ENCODE results near the gene CAPN13.
"Not testable (repeated sequence)": the region's sequence is repeated elsewhere in the genome, so short reads cannot be mapped to it uniquely, and the experiment has no call there.

The CAPN13 gene

DNA sequence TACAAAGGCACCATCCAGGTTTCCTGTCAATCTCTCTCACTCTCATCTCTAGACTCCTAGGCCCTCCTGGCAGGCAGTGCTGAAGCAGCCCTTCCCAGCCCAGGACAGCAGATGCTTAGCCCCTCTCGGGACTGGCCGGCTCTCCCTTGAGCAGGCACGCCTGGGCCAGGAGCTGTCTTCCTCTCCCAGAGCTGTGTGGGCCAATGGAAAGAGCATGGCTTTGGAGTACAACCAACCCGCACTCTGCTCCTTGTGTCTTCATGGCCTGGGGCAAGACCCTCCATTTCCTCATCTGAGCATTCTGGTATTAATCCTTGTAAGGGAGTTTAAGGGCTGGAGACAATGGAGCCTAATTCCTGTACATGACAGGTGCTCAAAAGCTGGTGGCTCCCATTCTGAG, 97.2 kb downstream of the CAPN13 start:
- DNase-seq (ENCODE audit: low read depth, low spot score): no peak
- H3K4me3 ChIP-seq (ENCODE audit: low read length): no peak overlapping the region

DNA sequence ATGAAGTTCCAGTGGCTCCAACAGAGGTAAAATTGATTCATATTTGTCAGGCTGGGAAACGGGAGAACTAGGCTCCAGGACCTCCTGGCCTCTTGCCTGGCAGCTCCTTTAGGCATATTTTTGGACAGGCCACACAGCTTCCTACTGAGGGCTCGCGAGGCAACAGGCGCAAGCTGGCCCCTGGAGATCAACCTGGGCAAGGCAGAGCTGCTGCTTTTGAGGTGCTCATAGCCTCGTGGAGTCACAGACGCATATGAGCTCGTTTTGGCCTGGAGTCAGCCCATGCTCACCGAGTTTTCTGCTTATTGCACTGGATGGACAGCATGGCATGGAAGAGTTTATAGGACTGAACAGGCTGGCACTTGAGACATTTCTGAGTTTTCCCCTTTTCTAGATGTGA, 97.7 kb downstream of the CAPN13 start:
- no peak for DNase-seq (ENCODE audit: low read depth, low spot score)
- H3K4me3 ChIP-seq (ENCODE audit: low read length): no peak overlapping the region

DNA sequence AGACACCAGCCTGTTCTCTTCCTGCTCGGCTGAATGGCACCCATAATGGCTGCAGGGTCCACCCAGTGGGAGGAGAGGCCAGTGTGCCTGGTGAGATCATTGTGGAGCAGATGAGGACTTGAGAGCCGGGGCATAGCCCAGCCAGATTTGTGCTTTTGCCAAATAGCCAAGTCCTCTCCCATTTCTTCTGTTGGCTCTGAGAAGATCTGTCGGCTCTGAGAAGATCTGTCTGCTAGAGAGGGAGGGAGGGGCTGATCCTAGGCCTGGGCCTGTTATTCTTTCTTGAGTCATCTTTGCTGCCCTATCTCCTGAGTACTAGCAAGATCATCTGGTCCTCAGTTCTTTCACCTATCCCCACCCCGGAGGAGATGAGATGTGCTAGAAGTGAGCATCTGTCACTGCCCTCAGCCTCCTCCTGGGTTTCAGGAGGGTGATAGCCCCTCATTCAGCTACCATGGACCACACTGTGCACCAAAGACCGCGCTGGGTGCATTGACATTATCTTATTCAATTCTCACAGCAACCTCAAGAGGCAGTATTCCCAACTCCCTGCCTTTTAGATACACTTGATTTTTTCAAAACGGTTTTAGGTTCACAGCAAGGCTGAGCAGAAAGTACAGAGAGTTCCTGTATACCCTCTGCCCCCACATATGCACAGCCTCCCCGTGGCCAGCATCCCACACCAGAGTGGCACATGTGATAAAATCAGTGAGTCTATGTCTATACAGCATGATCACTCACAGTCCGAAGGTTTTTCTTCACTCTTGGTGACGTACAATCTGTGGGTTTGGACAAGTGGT, 98.6 kb downstream of the CAPN13 start:
- H3K4me3 ChIP-seq (ENCODE audit: low read length): no peak overlapping the region
- no peak for DNase-seq (ENCODE audit: low read depth, low spot score)

DNA sequence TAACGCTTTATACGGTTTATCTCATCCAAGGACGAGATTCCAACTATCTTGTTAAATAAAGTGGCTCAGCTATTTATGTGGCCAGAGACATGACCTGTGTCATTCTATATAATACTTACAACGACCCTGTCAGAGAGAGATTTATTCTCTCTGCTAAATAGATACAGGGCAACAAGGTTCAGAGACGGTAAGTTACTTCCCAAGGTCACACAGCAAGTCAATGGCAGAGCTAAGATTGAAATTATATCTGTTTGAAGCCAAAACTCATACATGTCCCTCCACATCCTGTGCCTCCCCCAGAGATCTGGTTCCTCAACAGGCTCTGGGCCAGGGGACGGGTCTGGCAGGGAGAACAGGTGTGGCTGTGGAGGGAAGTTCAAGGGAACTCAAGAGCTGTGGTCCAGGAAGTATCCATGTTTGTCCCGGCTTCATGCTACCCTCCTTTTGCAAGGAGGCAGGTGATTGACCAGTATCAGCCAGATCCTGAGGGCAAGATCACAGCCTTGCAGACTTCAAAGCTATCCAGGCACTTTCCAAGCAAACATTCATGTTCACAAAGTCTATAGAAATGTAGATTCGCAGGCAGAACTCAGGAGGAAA, 99.8 kb downstream of the CAPN13 start:
- no peak for DNase-seq (ENCODE audit: low read depth, low spot score)
- no peak overlapping the region for H3K4me3 ChIP-seq (ENCODE audit: low read length)

DNA sequence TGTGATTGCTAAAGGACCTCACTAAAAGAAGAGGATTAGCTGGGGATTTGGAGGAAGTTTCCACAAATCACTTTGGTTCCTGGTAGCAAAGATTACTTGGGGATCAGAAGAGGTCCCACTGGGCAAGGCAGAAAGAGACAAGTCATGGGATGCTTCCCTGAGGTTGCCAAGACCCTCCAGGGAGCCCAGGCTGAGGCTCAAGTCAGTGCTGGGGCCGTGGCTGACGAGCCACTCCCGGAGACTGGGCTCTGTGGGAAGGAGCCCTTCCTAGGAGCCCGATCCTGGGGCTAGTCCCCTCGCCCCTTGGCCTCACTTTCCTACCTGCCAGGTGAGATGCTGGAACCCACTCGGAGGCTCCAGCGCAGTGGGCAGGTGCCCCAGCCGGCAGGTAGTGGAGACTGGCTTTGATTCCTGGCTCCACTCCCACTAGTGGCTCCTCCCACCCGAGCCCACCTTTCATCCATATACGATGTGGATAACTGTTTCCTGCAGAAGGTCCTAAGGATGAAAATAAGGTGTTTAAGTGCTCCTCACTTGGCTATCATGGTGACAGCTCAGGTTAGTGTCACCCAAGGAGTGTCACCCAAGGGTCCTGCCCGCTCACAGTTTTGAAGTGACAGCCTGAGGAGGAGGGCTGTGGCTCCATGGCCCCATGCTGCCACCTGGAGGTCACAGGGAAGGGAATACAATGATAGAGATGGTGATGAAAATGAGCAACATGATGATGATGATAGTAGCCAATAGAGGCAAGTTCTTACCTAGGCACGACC, 100.5 kb downstream of the CAPN13 start:
- H3K4me3 ChIP-seq (ENCODE audit: low read length): no peak overlapping the region
- DNase-seq (ENCODE audit: low read depth, low spot score): peak; percentile 15

DNA sequence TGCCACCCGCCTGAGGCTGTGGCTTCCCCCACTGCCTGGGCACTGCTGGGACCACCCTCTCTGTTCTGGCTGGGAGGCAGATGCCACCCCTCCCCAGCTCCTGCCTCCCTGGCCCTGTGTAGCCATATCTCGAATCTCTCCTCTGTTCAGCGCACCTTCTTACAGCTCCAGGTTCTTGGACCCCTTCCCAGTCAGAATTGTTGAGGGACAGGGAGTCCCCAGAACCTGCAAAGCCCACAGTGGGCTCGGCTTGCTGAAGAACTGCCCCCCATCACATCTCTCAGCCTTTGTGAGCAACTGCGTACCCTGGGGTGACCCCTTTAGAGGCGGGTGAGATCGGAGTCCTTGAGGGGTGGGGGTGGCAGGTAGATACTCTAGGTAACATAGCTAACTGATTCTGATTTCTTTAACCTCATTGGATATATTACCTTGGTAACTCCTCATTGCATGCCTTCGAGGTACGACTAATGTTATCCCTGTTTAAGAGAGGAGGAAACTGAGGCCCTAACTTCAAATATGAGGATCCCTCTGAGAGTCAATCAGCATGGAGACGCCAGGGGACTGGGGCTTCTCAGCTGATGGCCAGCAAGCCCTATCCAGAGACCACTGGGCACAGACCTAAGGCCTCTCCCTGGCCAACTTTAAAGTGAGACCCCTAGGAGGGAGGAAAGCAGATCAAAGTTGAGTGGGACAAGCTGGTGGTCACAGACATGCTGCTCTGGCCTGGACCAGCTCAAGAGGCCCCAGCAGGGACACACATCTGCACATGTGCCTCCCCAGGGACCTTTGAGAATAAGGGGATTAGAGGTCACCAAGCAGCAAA, 101.3 kb downstream of the CAPN13 start:
- no peak overlapping the region for H3K4me3 ChIP-seq (ENCODE audit: low read length)
- no peak for DNase-seq (ENCODE audit: low read depth, low spot score)

DNA sequence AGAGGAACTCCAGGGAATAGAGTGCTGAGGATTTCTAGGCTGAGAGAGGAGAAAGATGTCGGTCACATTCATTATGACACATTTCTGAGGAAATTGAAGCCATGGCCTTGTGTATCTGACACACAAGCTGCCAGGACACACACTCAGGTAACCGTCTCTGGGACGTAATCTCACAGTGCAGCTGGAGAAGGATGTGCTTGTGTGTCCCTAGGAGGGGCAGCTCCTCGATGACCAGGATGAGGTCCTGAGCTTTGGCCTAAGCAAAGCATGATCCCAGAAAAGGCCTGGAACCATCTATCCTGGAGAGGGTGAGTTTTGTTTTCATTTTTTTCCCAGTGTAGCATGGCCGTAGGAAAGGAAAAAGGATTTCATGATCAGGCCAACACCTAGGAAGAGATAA, 102.2 kb downstream of the CAPN13 start:
- DNase-seq (ENCODE audit: low read depth, low spot score): no peak
- H3K4me3 ChIP-seq (ENCODE audit: low read length): no peak overlapping the region

DNA sequence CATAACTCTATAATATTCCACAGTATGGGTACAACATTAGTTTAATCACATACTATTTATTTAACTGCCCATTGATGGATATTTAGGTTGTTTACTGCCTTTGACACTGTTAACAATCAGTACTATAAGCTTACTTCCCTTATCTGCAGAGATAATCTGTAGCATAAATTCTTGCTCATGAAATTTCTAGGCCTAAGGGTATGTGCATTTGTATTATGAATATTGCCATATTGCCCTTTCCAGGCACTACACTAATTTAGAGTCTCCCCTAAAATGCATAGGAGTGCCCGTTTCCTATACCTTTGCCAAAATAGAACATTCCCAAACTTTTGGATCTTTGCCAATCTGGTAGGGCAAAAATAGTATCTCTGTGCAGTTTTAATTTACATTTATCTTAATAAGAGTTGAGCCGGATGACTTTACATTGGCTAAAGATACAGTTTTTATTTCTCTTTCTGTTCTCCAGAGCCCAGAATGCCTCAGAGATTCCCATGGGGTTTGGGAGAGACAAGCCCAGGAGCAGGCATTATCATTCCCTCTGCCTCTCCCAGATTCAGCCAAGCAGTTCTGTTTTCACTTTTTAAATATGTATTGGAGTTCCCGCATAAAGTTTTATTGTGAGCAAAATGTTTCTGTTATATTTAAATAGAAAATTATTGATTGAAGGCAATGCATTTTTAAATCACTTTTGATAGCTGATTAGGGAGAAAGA, 102.8 kb downstream of the CAPN13 start:
- H3K4me3 ChIP-seq (ENCODE audit: low read length): no peak overlapping the region
- no peak for DNase-seq (ENCODE audit: low read depth, low spot score)

DNA sequence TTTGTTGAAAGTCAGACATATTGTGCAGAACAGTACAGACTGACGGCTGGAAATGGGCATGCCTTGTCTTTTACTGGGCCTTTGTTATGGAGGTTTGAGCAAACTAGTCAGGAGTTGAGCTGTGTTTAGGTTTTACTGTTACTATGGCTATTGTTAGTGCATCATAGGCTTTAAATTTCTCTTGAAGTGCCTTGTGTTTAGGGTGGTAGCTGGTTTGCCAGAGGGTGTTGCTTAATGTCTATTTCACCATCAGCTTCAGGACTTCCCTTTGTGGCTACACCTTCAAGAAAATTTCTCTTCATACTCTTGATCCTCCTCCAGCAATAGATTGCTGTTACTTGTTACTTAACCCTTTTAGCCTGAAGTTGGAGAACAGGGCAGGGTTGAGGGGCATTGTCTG, 104.6 kb downstream of the CAPN13 start:
- no peak overlapping the region for H3K4me3 ChIP-seq (ENCODE audit: low read length)
- no peak for DNase-seq (ENCODE audit: low read depth, low spot score)

DNA sequence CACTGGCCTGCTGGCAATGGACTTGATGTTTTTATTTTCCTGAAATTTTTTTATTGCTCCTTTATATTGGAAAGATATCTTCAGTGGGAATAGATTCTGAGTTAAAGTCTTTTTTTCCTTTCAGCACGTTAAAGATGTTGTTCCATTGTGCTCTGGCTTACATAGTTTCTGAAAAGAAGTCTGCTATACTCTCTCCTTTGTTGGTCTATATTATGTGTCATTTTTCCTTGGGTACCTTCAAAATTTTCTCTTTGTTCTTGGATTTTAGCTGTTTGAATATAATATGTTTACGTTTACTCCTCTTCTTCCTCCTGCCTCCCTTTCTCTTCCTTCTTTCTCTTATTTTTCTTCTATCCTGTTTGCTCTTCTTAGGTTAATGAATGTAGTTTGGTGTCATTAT, 105.5 kb downstream of the CAPN13 start:
- no peak for DNase-seq (ENCODE audit: low read depth, low spot score)
- no peak overlapping the region for H3K4me3 ChIP-seq (ENCODE audit: low read length)

DNA sequence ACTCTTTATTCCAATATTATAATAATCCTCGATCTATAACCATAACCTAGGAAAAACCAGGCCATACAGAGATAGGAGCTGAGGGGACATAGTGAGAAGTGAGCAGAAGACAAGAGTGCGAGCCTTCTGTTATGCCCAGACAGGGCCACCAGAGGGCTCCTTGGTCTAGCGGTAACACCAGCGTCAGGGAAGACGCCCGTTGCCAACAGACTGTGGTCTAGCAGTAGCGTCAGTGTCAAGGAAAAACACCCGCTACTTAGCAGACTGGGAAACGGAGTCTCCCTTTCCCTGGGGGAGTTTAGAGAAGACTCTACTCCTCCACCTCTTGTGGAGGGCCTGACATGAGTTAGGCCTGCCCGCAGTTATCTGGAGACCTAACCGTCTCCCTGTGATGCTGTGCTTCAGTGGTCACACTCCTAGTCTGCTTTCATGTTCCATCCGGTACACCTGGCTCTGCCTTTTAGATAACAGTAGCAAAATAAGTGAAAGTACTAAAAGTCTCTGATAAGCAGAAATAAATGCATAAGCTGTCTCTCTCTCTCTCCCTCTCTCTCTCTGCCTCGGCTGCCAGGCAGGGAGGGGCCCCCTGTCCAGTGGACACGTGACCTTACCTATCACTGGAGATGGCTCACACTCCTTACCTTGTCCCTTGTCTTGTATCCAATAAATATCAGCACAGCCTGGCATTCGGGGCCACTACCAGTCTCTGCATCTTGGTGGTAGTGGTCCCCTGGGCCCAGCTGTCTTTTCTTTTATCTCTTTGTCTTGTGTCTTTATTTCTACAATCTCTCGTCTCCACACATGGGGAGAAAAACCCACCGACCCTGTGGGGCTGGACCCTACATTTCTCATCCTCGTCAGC, 109.8 kb downstream of the CAPN13 start:
- not testable (repeated sequence) for DNase-seq (ENCODE audit: low read depth, low spot score); H3K4me3 ChIP-seq (ENCODE audit: low read length)

DNA sequence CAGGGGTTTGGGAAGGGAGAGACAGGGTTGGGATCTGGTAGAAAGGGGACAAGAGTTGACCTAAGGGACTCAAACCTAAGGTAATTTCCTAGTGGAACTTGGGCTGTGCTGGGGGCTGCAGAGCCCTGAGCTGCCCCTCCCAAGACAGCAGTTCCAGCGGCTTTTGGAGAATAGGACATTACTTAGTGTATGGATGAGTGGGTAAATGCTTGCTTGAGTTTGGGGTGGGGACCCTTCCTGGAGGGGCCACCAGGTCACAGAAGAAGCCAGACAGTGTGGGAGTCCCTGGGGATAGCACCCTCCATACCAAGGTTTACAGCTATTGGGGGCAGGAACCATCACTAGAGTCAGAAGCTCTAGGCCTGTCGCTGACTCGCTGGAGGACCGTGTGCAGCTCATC, 111.5 kb downstream of the CAPN13 start:
- DNase-seq (ENCODE audit: low read depth, low spot score): no peak
- no peak overlapping the region for H3K4me3 ChIP-seq (ENCODE audit: low read length)

DNA sequence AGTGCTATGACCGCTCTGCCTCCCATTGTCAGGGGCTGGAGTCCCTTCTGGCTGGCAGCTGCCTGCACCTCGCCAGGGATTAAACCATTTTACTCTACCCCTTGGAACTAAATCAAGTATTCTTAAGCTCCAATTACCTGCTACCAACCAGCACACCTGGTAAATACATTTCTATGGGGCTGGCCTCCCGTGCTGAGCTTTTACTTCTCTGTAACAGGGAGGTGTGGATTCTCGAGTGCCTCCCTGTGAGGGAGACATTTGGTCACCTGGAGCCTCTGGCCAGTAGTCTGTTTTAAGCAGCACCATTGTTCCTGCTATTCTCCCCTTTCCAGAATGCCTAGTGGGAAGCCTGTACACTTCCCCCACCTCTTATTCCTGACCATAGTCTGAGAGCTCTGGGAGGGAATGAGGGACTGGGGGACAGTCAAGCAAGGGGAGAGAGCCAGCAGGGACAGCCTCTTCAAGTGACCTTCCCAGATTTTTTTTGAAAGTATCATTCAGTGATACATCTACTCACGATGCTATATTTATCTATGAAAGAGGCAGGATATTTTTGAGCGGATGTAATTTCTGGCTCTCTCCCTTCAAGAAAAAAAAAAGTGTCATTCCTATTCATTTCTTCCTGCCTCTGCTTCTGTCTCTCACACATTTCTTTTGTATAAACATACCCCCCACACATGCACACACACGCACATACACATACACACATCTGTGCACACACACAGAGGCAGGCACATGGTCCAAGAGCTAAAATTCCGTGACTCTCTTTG, 112.8 kb downstream of the CAPN13 start:
- DNase-seq (ENCODE audit: low read depth, low spot score): no peak
- no peak overlapping the region for H3K4me3 ChIP-seq (ENCODE audit: low read length)

DNA sequence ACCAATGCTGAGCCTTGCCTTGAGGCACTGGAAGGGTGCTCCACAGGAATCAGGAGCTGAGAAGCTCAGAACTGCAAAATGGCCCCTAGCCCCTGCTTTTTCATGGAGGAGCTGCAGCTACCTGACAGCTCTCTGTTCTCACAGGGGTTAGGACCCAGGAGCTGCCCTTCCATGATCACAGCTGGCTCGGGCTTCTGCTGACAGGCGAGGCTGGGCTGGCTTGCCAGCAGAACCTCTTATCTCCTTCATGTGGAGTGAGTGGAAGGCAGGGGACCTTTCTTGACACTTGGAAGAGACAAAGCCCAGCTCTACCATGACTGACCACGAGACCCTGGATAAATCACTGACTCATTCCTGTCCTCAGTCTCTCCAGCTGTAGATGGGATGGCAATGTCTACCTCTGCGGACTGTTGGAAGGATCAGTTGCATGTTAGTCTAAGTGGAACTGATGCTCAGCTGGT, 113.4 kb downstream of the CAPN13 start:
- no peak overlapping the region for H3K4me3 ChIP-seq (ENCODE audit: low read length)
- DNase-seq (ENCODE audit: low read depth, low spot score): no peak

DNA sequence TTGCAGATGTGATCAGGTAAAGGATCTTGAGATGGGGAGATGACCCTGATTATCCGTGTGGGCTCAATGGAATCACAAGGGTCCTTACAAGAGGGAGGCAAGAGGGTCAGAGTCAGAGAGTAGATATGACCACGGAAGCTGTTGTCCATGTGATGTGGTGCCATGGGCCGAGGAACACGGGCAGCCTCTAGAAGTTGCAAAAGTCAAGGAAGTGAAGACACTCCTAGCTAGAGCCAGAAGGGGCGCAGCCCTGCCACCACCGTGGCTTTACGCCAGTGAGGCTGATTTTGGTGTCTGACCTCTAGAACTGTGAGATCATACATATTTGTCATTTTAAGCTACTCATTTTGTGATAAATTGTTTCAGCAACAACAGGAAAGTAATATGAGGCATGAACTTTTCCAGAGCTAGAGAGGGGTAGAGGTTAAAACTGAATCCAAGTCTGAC, 114.4 kb downstream of the CAPN13 start:
- H3K4me3 ChIP-seq (ENCODE audit: low read length): no peak overlapping the region
- DNase-seq (ENCODE audit: low read depth, low spot score): no peak

DNA sequence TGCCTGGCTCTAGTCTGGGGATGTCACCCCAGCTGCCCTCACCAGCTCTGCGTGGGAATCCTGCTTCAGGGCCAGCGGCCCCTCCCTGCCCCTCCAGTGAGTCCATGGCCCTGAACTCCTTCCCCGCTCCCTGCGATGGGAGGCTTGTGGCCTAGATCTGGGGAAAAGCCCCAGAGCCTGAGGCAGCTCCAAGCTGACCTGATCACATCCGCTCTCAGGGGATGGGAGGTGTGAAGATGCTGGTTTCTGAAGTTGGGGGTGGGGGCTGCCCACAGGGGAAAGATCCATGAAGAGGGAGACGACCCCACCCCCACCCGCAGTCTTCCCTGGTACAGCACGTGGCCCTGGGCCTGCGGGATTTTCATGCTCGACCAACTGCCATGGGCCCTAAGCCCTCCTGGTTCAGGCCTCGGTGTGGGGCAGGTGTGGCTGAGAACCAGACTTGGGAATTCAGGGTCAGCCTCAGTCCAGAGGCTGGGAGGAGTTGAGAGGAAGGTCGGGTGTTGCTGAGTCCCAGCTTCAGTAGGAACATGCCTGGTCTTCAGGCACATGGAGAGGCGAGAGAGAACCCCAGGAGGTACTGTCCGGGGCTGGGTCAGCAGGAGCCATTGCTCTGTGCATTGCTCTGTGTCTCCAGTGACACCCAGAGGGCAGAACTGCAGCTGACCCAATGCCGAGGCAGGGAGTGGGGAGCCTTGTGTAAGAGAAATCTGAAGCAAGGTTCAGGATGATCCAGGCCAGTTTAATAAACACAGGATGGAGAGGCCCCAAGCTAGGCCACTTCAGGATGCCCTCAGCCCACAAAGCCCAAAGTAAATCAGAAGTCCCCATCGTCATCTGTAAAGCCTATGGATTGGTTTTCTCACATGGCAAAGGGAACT, 115.1 kb downstream of the CAPN13 start:
- no peak overlapping the region for H3K4me3 ChIP-seq (ENCODE audit: low read length)
- DNase-seq (ENCODE audit: low read depth, low spot score): no peak

Measured in Jurkat, Clone E6-1 (cell line).